ENCODE results near the gene TMCC1.

DNA sequence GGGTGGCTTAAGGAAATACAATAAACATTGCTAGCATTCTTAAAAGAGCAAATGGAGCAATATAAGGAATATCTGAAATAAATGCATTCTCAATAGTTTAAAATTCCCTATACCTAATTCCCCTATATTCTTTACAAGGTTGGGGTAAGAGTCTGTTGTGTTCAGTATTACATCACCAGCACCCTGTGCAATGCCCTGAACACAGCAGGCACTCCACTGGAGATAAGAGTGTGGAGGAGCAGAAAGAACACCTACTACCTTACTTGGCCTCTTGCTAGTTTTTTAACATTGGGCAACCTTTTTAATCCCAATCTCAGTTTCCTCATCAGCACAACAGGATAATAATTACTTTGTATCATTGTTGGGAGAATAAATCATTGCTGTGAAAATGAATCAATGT is 146.9 kb downstream of the TMCC1 start:
- TF ChIP-seq EZH2 (IDR thresholded peaks at IDR 0.05), result no peak
- TF ChIP-seq POLR2AphosphoS5 (IDR thresholded peaks at IDR 0.05; ENCODE audit: borderline replicate concordance, low read depth, low read length), result no peak
- TF ChIP-seq FOXP2 (optimal IDR thresholded peaks at IDR 0.05; ENCODE audit: control extremely low read depth, extremely low read length, insufficient read depth), result no peak
